Measurements from ENCODE around the gene LEMD2.

- TF ChIP-seq EZH2 (IDR thresholded peaks at IDR 0.05) (no peak), CTCF (IDR thresholded peaks at IDR 0.05 in 2 of 3, conservative IDR thresholded peaks at IDR 0.05 in 1 of 3; ENCODE audit: borderline replicate concordance in 1 of 3, insufficient read depth in 1 of 3, low read depth in 2 of 3, low read length in 2 of 3) (no peak), POLR2AphosphoS5 (IDR thresholded peaks at IDR 0.05; ENCODE audit: low read depth, low read length) (no peak)
Observed at GRCh38 chr6:33742837-33743236, 46.1 kb downstream of the LEMD2 start.
